ENCODE measurements around the gene ALDH1A3.

Gene ALDH1A3

GRCh38 chr15:100890850-100891249 is 11.2 kb downstream of the ALDH1A3 start:
- DNase-seq (ENCODE audit: low read depth): no peak
- TF ChIP-seq, protein P1, sequence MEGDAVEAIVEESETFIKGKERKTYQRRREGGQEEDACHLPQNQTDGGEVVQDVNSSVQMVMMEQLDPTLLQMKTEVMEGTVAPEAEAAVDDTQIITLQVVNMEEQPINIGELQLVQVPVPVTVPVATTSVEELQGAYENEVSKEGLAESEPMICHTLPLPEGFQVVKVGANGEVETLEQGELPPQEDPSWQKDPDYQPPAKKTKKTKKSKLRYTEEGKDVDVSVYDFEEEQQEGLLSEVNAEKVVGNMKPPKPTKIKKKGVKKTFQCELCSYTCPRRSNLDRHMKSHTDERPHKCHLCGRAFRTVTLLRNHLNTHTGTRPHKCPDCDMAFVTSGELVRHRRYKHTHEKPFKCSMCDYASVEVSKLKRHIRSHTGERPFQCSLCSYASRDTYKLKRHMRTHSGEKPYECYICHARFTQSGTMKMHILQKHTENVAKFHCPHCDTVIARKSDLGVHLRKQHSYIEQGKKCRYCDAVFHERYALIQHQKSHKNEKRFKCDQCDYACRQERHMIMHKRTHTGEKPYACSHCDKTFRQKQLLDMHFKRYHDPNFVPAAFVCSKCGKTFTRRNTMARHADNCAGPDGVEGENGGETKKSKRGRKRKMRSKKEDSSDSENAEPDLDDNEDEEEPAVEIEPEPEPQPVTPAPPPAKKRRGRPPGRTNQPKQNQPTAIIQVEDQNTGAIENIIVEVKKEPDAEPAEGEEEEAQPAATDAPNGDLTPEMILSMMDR (conservative IDR thresholded peaks at IDR 0.05; ENCODE audit: low read depth, low read length): no peak
- no peak overlapping the region for H3K4me3 ChIP-seq (ENCODE audit: low read length)

DNA sequence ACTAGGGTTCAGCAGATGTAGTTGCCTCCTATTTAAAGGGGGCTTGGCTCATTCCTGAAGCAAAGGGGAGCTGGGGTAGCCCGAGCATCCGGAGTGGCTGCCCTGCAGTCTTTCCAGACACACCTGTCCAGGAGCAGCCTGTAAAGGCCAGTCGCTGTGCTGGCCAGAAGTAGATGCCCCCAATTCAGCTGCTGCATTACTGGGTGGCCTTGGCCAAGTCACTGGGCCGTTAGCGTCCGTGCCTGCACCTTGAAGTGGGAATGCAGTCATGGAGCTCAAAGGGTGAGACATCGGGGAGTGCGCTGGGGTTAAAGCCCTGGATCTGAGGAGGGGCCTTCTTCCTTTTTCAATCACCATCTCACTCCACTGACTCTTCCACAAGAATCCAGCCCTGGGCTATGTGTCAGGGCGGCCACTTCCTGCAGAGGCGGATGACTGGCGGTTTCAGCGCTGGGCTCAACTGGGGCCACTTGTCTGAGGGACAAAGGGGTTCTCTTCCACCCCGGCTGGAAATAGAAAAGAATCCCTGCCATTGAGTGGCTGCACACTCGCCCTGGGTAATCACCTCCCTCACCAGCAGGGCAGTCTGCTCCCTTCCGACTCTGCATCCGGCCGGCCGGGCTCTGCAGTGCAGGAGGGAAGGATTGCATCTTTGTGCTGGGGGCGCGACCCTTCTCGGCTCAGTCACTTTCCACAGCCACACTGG is 11.8 kb downstream of the ALDH1A3 start:
- TF ChIP-seq, protein P1 (conservative IDR thresholded peaks at IDR 0.05; ENCODE audit: low read depth, low read length): peak; percentile 4
- no peak overlapping the region for H3K4me3 ChIP-seq (ENCODE audit: low read length)
- DNase-seq (ENCODE audit: low read depth): no peak

DNA sequence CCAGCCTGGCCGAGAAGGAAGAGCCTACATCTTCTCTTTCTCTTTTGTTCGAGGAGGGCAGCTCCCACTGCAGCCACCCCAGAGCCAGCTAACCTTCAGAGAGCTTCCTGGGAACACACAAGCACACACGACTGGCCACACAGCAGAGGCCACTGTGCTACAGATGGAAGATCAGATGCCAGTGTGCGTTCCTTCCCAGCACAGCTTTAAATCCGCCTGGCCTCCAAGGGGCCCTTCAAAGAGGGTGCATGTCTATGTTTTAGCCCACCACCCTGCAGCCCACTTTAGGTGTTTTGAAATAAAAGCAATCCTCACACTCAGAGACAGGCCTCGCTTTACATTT is 12.4 kb downstream of the ALDH1A3 start:
- H3K4me3 ChIP-seq (ENCODE audit: low read length): no peak overlapping the region
- TF ChIP-seq, protein P1 (conservative IDR thresholded peaks at IDR 0.05; ENCODE audit: low read depth, low read length): no peak
- no peak for DNase-seq (ENCODE audit: low read depth)

DNA sequence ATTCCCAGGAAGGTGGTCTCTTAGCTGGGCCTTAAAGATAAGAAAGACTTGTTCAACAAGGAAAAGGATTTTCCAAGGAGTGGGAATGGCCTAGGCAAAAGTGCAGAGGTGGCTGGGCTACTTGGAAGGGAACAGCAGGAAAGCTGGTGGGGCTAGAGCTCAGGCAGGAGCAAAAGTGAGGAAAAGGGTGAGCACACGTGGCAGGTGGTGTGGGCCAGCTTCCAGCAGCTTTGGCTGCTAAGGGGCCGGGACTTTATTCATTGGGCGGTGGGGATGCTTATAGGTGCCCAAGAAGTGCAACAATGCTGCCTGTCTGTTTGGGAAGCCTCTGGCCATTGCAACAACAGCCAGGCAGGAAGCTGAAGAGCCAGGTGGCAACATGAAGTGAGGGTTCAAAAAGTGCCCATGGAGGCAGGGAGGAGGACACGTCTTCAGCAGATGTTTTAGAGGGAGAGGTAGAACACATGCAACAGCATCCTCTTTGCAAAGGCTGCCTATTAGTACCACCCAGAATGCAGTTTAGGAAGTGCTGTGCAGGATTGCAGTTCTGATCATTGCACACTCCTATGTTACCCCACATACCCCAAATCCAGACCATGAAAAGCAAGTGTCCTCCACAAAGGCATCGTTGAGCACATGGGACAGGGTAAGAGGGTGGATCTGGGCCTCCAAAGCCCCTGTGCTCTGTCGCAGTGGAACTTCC is 13.8 kb downstream of the ALDH1A3 start:
- DNase-seq (ENCODE audit: low read depth): no peak
- H3K4me3 ChIP-seq (ENCODE audit: low read length): no peak overlapping the region
- TF ChIP-seq, protein P1 (conservative IDR thresholded peaks at IDR 0.05; ENCODE audit: low read depth, low read length): no peak

- TF ChIP-seq, protein P1 (conservative IDR thresholded peaks at IDR 0.05; ENCODE audit: low read depth, low read length): no peak
- no peak overlapping the region for H3K4me3 ChIP-seq (ENCODE audit: low read length)
- DNase-seq (ENCODE audit: low read depth): no peak
Observed at GRCh38 chr15:100893964-100894295, 14.3 kb downstream of the ALDH1A3 start.

DNA sequence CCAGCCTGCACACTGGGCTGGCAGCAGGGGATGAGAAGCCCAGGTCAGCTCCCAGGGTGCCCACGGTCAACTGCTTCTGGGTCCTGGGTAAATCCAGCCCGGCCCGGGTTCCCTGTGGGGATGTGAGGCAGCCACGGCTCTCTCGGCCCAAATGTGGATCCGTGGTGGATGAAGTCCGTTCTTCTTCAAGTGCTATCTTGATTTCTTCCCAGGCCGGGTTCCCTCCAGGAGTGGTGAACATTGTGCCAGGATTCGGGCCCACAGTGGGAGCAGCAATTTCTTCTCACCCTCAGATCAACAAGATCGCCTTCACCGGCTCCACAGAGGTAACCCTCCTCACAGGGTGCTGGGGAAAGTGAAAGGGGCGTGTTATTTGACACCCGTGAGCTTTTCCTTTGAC is 16.1 kb downstream of the ALDH1A3 start:
- TF ChIP-seq, protein P1 (conservative IDR thresholded peaks at IDR 0.05; ENCODE audit: low read depth, low read length): no peak
- H3K4me3 ChIP-seq (ENCODE audit: low read length): no peak overlapping the region

More for the DNA sequence above, 16.1 kb downstream of the ALDH1A3 start:
- no peak for DNase-seq (ENCODE audit: low read depth)

Data from retinal pigment epithelial cell (primary cell).